Neuron (in vitro differentiated cells): ENCODE results near the gene SKAP1.

Experiments used
- H2AFZ ChIP-seq: one replicate; pipeline ENCODE4 v1.6.1; 2013; ENCODE audit warnings: low read depth, mild to moderate bottlenecking, inconsistent platforms, low read length, moderate library complexity
- H3K27me3 ChIP-seq: one replicate; pipeline ENCODE4 v1.6.1; 2013; ENCODE audit warnings: low read length; ENCODE audit not compliant: insufficient read depth
- H3K36me3 ChIP-seq: one replicate; pipeline ENCODE4 v1.6.1; 2013; ENCODE audit warnings: low read length; ENCODE audit not compliant: insufficient read depth
- H3K4me1 ChIP-seq: one replicate; pipeline ENCODE4 v1.6.1; 2013; ENCODE audit warnings: low read length; ENCODE audit not compliant: insufficient read depth
- H3K4me3 ChIP-seq: 2 replicates; pipeline ENCODE4 v1.5.1; 2013; ENCODE audit warnings: mild to moderate bottlenecking, low read length, moderate library complexity
- H3K9me3 ChIP-seq: one replicate; pipeline ENCODE4 v1.6.1; 2013; ENCODE audit warnings: low read length

Gene SKAP1

DNA sequence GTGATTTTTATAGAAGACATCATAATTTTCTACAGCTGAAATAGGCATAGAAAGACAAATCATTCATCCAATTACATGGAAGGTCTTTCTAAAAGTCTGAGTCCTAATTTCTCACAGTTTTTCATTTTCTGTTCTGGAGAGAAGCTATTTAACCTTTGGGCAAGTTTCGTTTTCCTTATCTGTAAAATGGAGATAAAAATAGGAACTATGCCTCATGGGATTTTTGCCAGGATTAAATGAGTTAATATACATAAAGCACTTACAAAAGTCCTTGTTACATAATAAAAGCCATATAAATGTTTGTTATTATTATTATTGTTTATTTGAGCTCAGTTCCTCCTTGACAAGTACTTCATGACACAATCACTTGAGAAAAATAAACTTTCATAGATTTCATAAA lies 121.4 kb downstream of the SKAP1 start:
- Histone ChIP-seq H2AFZ (no peak overlapping the region), H3K9me3 (no peaks in the 10 kb centered on the region), H3K36me3 (no peaks in the 10 kb centered on the region), H3K27me3 (peaks cover 30% of the 10 kb centered on the region), H3K4me3 (no peak overlapping the region), H3K4me1 (peaks cover 7% of the 10 kb centered on the region)

DNA sequence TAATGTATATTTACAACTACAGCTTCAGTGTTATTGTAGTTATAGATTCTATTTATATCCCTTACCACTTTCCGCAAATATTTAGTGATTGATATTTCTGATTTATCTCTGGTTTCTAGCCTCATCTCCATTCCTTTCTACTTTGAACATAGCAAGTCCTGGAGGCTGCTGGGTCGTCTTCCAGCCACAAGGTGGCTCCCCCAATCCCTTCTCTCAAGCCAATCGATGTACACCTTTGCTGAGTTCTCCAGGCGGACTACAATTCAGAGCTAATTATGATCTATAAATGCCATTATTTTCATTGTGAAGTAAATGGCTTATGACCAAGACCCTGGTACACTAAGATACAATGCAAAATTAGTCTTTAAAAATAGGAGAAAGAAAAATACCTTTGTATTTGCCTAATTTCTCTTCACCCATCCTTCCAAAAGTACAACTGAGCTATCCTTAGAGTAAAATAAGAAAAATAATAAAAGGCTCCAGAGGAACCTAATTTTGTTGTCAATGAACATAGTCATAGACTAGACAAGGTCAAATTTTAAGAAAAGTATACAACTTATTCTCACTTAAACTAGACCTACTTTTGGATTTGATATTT lies 122.1 kb downstream of the SKAP1 start:
- Histone ChIP-seq H3K36me3 (no peaks in the 10 kb centered on the region), H2AFZ (no peak overlapping the region), H3K4me1 (peaks cover 7% of the 10 kb centered on the region), H3K27me3 (peaks cover 30% of the 10 kb centered on the region), H3K9me3 (no peaks in the 10 kb centered on the region), H3K4me3 (no peak overlapping the region)

DNA sequence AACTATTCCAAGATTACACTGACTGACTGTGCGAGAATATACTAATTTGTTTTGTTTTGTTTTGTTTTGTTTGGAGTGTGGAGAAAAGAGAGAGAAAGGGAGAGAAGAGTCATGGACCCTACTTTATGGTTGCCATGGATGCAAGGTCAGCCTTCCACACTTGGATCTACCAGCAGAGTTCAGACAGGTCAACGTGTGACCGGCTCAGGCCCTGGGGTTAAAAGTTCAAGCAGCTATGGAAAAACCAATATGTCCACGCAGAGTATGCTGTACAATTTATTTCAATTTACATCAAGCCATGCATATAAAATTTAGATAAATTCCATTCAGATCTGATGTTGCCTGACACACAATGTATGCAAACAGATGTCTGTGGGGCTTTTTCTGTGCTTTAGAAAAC lies 122.8 kb downstream of the SKAP1 start:
- Histone ChIP-seq H3K4me1 (peaks cover 7% of the 10 kb centered on the region), H3K4me3 (no peak overlapping the region), H3K36me3 (no peaks in the 10 kb centered on the region), H3K27me3 (peaks cover 31% of the 10 kb centered on the region), H3K9me3 (no peaks in the 10 kb centered on the region), H2AFZ (no peak overlapping the region)

DNA sequence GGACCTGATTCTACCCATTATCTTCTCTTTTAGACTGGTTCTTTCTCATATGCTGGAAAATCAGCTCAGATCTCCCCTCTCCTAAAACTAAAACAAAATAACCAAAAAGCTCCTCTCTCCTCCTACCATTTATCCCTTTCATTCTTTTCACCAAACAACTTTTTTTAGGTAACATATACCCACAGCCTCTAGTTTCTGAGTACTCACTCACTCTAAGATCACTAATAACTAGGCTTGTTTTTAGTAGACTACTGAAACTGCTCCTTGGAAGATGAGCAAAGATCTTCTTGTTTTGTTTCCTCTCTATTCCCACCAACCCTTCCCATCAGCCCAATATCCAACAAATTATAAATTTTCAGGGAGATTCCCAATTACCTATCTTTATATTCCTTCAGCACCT lies 129.0 kb downstream of the SKAP1 start:
- Histone ChIP-seq H2AFZ (no peak overlapping the region), H3K27me3 (peaks cover 28% of the 10 kb centered on the region)

DNA sequence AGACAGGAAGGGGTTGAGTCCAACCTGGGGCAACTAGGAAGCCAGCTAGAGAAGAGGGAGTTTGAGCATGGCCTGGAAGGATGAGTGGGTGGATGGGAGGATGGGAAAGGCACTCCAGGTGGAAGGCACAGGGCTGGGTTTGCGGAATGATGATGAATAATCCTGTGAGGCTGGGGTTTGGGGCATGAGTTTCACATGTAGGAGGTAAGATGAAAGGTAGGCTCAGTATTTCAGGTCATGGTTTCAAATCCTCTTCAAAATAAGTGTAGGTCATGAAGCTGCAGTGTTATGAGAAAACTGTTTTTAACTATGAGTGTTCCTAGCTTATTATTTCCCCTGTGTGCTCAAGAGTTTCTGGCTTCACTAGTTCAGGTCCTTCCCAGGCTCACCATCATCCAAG lies 130.3 kb downstream of the SKAP1 start:
- H3K4me3 ChIP-seq, result no peak overlapping the region
- no peaks in the 10 kb centered on the region for H3K36me3 ChIP-seq
- H3K9me3 ChIP-seq, result no peaks in the 10 kb centered on the region
- H3K4me1 ChIP-seq, result no peaks in the 10 kb centered on the region
- H3K27me3 ChIP-seq, result peaks cover 28% of the 10 kb centered on the region
- no peak overlapping the region for H2AFZ ChIP-seq

More for the DNA sequence above, 129.0 kb downstream of the SKAP1 start:
- no peaks in the 10 kb centered on the region for H3K9me3 ChIP-seq
- H3K4me1 ChIP-seq, result no peaks in the 10 kb centered on the region
- no peak overlapping the region for H3K4me3 ChIP-seq
- H3K36me3 ChIP-seq, result no peaks in the 10 kb centered on the region

DNA sequence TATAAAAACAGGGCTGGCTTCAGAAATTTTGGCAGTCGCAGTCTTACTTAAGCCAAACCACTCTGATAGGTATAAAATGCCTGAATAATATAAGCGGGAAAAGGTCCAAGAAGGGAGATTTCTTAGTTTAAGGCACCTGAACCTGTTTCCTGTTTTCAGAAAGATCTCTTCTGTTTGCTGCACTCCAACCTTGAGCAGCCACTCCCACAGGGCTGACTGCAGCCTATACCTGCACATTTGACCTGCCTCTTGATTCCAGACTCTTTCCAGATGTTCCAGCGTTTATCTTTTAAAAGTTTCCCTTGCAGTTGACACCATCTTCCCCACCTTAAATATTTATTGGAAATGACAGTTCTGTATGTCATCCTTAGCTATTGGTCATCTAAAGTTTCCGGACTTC lies 132.2 kb downstream of the SKAP1 start:
- Histone ChIP-seq H3K4me1 (no peaks in the 10 kb centered on the region), H3K27me3 (peaks cover 39% of the 10 kb centered on the region), H3K36me3 (no peaks in the 10 kb centered on the region), H2AFZ (no peak overlapping the region), H3K9me3 (no peaks in the 10 kb centered on the region), H3K4me3 (no peak overlapping the region)

DNA sequence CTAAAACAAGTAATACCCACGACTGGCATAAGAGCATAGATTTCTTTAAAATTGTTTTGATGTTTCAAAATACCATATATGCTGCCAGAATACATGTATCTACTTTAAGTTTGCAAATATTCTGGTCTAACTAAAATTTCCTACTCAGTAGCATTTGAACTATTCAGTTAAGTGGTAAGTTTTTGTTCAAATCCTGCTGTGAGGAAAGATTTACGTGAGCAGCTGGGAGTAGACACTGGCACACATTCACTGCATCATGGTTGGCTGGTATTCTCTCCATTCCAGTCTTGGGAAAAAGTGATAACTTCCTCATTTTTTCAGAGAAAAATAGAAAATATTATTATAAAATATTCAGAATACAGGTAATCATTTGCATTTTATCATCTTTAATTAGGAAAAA lies 133.6 kb downstream of the SKAP1 start:
- H3K36me3 ChIP-seq, result no peaks in the 10 kb centered on the region
- H3K4me3 ChIP-seq, result no peak overlapping the region
- no peaks in the 10 kb centered on the region for H3K4me1 ChIP-seq
- peaks cover 35% of the 10 kb centered on the region for H3K27me3 ChIP-seq
- no peaks in the 10 kb centered on the region for H3K9me3 ChIP-seq
- H2AFZ ChIP-seq, result no peak overlapping the region

DNA sequence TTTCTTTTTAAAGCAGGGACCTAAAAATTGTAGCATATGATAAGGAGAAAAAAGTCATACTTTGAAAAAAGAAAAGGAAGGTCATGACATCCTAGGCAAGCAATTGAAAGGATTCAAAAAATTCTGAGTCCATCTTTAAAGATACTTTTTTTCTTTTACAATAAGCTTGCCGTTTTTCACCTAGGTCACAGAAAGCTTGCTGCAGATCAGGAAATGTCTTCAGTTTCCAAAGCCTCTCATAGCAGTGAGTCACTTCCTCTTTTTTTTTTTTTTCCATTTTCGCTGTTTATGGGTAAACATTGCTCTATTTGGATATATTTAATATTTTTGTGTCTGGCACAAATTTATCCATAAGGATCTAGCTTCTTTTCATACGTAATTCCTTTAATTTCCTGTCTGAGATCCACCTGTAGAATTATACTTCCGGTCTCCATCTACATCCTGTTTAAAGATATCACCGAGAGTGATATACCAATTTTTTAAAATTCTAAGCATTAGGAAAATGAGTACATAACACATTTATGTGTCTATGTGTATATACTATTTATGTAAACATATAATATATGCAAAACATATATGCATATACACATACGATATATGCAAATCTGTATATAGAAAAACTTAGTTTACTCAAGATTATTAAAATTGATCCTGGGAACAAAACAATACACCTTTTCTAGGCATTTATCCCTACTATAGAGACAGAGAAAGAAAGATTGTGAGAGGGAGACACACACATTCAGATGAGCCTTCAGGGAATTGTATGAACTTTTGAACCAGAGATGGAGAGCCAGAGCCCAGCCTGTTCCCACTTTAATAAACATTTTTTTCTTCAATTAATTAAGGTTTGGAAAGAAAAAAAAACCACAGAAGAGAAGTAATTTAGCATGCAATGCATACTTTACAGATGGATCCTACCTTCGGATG lies 134.4 kb downstream of the SKAP1 start:
- no peaks in the 10 kb centered on the region for H3K9me3 ChIP-seq
- no peak overlapping the region for H2AFZ ChIP-seq
- no peaks in the 10 kb centered on the region for H3K4me1 ChIP-seq
- H3K4me3 ChIP-seq, result no peak overlapping the region
- peaks cover 31% of the 10 kb centered on the region for H3K27me3 ChIP-seq
- H3K36me3 ChIP-seq, result no peaks in the 10 kb centered on the region

DNA sequence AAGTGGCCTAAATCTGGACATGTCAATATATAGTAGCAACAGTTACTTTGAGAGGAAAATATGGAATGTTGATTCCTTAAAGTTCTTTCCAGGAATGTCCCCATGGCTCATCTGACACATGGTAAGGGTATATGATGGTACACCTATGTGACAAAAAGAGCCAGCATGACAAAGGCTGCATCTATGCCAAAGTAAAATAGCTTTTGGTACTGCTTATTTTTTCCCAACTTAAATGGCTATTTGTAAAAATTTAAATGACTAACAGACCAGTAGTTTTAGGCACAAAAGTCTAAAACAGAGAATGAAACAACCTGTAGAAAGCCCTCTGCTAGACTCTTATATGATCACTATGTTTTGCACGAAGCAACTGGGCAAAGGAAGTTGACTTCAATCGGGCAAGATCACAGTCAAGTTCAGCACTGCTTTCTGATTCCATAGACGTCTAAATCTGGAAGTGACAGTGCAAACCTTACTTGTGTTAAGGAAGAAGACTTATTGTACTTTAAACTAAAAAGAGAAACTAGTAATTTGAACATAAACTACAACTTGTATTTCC lies 135.1 kb downstream of the SKAP1 start:
- Histone ChIP-seq H2AFZ (no peak overlapping the region), H3K4me1 (no peaks in the 10 kb centered on the region), H3K36me3 (no peaks in the 10 kb centered on the region), H3K27me3 (peaks cover 31% of the 10 kb centered on the region), H3K9me3 (no peaks in the 10 kb centered on the region), H3K4me3 (no peak overlapping the region)

DNA sequence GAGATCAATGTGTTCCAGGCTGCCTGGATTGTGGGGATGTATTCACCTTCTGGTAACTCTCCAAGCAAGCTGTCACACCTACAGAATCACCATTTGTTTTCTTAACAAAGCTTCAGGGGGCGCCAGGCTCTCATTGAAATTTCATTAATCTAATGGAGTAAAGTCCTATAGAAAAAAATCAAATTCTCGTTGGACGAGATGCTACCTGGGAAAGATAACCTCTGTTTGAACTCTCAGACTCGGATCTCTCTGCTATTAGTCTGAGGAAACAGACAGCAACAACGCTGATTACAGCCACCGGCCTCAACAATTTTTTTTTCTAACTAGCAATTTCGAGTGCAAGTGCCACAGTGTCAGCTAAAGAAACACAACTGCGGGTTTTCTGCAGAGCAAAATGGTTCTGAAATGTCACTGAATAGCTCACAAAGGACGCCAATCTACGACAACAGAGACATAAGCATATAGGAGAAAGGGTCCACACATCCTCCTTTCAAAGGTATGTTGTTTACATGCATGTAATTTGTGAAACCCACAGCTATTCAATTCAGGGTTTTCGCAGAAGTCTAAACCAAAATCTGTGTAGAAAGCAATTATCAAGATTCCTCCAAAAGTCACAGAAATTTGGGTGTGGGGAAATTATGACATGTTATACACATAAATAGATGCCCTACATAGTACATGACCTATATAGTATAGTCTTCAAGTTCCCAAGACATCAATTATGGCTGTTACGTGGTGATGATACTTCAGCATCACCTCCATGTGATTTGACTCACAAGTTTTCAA lies 135.8 kb downstream of the SKAP1 start:
- Histone ChIP-seq H3K27me3 (peaks cover 24% of the 10 kb centered on the region), H3K4me1 (no peaks in the 10 kb centered on the region), H3K4me3 (no peak overlapping the region)

DNA sequence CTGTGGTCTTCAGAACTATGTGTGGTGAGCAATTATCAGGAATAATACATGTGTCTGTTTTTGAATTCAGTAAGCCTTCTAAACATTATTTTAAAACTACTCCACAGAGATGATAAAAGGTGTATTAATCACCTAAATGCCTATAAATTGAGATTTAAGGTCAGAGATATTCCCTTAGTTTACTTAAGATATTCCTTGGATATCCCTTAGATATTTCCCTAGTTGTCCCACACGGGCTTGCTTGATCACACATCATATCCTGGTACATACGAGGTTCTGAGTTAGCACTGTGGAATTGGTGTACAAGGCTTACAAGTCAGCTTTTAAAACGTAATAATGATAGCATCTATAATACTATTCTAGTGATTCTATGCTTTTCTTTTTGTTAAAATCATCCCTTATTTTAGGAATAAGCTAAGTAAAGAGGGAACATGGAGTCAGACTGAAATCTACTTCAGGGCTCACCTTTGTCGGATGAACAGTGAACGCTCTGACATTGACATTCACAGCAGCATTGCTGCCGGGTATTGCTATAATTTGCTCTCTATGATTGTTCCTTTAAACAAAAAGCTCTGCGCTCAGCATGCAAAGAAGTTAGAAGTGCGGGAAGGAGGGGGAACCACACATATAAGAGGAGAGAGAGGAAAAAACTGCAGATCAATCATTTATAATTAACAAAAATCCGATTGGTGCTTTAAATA lies 136.5 kb downstream of the SKAP1 start:
- Histone ChIP-seq H3K4me3 (no peak overlapping the region), H3K27me3 (peaks cover 22% of the 10 kb centered on the region), H2AFZ (no peak overlapping the region), H3K9me3 (no peaks in the 10 kb centered on the region), H3K4me1 (no peaks in the 10 kb centered on the region), H3K36me3 (no peaks in the 10 kb centered on the region)

More for the DNA sequence above, 135.8 kb downstream of the SKAP1 start:
- Histone ChIP-seq H2AFZ (no peak overlapping the region), H3K36me3 (no peaks in the 10 kb centered on the region), H3K9me3 (no peaks in the 10 kb centered on the region)

DNA sequence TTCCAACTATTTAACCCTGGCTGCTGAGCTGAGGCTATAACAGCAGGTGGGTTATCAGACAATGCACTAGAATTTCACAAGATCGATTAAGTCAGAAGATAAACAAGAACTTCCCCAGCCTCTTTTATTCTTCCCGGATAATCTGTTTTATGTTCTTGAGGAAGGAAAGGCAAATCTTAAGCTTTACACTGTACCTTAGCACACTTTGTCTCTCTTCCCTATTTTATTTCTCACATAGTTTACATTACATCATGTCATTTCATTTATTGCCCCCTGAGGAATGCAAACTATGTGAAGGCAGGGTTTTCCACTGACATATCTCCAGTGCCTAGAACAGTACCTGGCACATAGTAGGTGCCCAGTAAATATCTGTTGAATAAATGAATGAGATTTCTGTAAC lies 139.6 kb downstream of the SKAP1 start:
- Histone ChIP-seq H3K4me3 (no peak overlapping the region), H3K4me1 (no peaks in the 10 kb centered on the region), H2AFZ (no peak overlapping the region), H3K36me3 (no peaks in the 10 kb centered on the region), H3K27me3 (peaks cover 21% of the 10 kb centered on the region), H3K9me3 (no peaks in the 10 kb centered on the region)
